NCI-H2107 treated with DMSO at 0.1 percent for 48 hours (cell line): ENCODE measurements around the gene ASTL.
"Not testable (repeated sequence)": the region's sequence is repeated elsewhere in the genome, so short reads cannot be mapped to it uniquely, and the experiment has no call there.

Experiments
- DNase-seq: peaks from one replicate; lab custom pipeline; 2025; ENCODE audit not compliant: unreplicated experiment; lab: John Stamatoyannopoulos, UW

The ASTL gene

DNA sequence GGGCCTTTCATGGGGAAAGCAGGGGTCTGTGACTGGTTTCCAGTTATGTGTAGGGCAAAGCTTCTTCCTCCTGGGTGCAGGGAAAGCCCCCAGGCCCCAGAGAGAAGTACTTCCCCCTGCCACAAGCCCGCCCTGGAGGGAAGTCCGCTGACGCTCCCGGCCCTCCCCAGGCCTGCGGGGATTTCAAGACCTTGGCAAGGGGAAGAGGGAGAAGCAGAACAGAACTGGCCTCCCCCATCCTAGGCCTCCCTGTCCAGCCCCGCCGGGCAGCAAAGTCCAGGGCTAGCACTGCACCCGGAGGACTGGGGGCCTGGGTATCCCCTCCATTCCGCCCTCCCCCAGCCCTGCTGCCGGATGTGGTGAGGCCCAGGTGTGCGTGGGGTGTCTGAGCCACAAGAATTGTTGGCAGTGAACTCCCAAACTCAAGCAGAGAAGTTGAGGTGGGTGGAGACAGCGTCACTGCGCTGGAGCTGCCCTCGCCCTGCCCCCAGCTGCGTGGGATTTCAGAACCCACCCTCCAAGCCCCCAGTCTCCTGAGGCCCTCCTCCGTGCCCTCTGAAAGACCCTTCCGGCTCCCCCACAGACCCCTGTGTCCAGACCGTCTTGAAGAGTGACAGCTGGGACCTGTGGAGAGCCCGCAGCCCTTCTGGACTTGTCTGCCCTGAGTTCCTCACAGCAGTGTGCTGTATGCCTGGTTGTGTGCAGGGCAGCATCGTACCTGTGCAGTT, 8.0 kb upstream of the ASTL start:
- no peak for DNase-seq

DNA sequence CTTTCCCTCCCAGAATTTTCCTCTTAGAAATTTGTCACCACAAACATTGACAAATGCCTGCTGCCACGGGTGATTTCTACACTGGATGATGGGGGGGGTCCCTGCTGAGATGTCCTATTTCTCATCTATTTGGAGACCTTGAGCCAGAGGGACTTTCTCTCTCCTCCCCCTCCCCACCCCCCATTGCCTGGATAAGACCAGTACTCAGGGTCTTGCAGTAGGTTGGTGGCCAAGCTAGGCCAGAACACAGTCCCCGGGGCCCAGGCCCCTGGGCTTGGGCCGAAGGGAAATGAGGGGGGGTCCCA, 7.5 kb upstream of the ASTL start:
- DNase-seq = no peak

DNA sequence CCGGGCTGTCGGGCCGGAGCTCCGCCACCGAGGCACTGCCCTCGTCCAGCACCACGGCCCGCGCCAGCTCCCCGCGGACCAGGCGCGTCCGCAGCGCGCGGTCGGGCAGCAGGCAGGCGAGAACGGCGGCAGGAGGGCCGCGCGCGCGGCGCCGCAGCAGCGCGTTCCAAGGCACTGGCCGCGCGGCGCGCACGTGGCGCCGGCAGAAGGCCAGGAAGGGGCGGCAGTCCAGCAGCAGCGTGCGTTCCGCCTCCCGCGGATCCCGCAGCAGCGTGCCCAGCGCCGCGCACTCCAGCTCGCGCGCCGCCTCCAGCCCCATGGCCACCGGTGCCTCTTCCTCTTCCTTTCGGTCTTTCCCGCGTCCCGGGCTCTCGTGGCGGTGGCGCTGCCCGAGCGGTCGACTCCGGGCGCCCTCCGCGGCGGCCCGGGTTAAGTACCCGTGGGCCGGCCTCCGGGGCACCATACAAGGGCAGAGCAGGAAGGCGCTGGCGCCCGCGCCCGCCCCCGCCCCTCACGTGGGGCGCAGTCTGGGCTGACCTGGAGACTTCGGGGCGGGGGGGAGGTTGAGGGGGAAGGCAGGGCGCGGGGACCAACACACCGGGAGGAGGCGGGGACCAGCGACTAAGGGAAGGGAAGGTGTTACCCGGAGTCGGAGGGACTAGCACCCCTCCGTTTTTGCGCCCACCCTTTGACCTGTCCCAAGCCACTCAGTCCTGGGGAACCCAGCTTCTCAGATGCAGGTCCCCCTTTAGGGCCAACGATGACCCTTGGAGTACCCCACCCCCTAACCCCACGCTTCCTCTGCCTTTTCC, 6.9 kb upstream of the ASTL start, which contains the start of gene DUSP2:
Gene DUSP2, minus strand, starts transcription at position 405 of the 812 bp plus-strand sequence. Its CDS starts 86 bp downstream, at position 319.
- peak; percentile 17 for DNase-seq

GRCh38 chr2:96144481-96145035, 6.3 kb upstream of the ASTL start:
- DNase-seq = no peak

GRCh38 chr2:96143848-96144480, 5.7 kb upstream of the ASTL start:
- DNase-seq = no peak

- DNase-seq = no peak
These were observed 5.0 kb upstream of the ASTL start for GRCh38 chr2:96143231-96143847.

GRCh38 chr2:96142217-96143113, 4.2 kb upstream of the ASTL start:
- DNase-seq = no peak

- not testable (repeated sequence) for DNase-seq
These were observed 3.3 kb upstream of the ASTL start for GRCh38 chr2:96141624-96141967.

DNA sequence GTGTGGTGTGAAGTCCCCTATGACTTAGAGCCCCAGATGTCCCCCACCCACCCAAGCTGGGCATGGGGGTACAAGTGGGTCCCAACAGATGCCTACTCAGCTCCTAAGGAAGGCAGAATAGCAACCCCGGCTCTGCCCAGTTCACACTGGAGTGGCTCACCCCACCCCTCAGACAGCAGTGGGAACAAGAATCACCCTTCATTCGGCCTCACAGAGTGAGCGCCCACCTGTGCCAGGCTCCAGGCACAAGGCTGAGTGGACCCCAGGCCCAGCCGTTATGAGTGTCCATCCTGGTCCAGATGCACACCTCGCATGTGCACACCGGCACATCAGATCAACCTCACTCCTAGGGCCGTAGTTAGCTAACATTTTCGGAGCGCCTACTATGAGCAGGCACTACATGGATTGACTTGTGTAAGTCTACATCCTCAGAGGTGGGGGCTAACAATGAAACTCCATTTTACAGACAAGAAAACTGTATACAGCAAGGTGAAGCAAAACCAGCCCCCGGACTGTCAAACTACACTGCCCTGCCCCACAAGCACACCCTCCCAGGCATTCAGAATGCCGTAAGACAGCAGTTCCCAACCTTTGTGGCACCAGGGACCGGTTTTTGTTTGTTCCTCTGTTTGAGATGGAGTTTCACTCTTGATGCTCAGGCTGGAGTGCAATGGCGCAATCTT, 2.8 kb upstream of the ASTL start:
- DNase-seq = no peak

DNA sequence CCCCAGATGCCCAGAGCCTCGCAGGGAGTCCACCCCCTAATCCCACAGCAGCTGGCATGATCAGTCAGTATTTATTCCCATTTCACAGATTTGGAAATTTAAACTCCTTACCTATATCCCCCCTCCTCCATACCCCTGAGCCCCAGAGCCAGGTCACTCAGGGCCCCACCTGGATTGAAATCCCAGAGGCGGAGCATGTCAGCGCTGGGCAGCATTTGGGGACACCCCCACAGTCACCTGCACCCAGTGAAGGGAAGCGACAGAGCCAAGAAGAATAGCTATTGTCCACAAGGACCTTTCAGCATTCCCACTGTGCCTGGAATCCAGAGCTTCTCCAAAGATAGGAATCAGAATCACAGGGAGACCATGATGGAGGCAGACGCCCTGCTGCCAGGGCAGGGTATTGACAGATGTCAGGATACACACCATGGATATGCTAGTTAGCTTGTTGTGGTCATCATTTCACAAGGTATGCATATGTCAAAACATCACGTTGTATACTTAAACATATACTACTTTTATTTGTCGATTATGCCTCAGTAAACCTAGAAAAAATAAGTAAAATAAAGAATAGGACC, 968 bp upstream of the ASTL start:
- no peak for DNase-seq

DNA sequence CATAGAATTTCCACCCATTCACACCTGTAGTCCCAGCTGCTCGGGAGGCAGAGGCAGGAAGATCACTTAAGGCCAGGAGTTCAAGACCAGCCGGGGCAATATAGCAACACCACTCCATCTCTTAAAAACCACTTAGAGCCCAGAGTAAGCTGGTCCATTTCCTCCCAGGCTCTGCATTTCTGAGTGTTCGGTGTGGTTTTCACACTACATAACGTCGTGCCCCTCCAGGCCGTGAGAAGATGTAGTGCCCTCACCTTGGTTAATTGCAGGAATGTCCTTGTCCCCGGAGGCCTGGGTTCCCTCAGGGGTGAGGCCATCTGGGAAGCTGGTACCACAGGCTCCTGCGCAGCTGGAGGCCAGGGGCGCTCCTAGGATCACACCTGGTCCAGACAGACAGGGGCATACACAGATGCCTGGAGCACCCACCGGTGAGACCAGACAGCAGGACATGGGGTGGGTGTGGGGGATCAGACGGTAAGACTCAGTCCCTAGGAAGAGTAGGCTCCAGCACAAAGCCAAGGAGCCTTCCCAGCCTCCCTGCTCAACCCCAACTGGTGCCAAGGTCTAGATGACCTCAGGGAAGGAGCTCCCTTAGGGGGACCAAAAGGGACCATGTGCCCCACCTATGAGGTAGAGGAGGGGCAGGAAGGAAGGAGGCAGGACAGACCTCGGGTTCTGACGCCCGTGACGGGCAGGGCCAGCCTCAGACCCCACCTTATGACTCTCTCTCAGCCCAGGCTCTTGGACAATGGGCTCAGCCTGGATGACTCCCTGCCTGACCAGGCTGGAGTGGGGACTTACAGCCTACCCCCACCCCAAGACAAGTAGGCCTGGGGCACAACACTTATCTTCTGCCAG, 752 bp downstream of the ASTL start:
- no peak for DNase-seq

- no peak for DNase-seq
These were observed 2.1 kb downstream of the ASTL start for GRCh38 chr2:96136129-96136720.

GRCh38 chr2:96135621-96136020, 2.7 kb downstream of the ASTL start:
- no peak for DNase-seq

DNA sequence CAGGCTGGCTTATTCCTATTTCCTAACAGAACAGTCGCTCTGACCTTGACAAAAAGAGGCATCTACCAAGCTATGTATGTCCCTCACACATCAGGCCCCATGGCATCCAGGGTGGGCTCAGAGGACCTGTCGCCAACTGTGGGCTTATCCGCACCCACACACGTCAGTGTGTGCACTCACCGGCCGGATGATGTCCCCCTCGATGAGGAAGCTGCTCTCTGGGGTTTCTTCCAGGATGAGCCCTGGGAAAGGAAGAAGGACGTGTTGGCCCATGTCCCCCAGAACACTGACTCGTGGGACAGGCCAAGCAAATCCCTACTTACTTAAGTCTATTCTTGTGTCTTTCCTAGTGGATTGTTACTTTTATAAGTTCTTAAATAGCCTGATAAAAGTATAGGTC, 3.1 kb downstream of the ASTL start:
- no peak for DNase-seq

DNA sequence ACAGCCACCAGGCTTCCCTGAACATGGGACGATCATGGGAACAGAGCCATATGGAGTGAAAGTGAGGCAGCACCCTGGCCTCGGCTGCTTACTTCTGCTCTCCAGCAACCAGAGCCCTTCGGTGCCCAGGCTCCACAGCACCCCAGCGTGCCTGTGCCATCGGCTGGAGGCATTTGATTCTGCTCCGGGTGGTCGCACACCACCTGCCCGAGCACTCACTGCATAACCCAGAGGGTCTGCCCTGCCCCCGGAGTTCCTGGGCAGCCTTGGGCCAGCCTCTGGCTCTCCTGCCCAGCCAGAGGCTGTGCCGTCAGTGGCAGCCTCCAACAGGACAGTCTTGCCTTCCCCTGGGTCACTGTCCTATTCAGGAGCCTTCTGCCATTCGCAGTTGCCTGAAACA, 3.9 kb downstream of the ASTL start:
- DNase-seq = no peak

DNA sequence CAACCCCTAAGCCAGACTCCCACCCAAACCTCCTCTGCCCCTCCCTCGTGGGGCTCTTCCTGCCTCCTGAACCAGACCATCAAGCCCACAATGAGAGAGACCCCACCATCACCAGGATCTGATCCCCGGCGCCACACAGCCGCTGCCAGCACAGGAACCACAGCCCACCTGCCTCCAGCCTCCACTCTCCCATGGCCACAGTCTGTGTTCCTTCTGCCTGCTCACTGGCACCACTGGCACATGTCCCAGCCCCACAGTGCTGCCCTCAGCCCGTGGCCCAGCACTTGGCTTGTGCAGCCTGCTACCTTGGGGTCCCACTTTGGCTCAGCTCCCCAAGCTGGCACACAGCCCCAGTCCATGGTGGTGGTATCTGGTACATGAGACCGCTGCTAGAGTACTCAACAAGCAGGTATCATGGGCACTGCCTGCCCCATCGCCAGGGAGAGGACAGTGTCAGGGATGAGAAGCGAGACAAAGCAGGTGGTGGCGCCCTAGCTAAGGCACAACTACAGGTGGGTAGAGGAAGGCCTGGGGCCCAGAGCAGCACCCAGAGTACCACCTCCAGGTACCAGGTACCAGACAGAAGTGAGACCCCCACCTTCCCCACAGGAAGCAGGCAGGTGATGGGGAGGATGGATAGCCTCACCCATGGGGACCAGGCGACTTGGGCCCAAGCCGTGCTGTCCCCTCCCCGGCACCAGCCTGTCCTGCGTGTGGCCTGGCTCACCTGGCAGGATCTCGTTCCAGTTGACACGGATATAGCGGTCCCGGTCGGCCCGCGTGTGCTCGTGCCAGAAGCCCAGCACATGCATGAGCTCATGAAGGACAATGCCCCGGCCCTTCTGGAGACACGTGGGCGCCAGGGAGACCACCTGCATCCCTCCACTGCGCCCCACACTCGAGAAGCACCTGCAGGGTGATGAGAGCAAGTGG, 6.2 kb downstream of the ASTL start:
- no peak for DNase-seq

- DNase-seq = no peak
These were observed 7.0 kb downstream of the ASTL start for GRCh38 chr2:96131152-96131812.
